Brain microvascular endothelial cell (primary cell): ENCODE measurements around the gene GNAL.
A peak's percentile ranks its signal among the peaks of the same experiment; 100 is the strongest.

Experiments used
- DNase-seq: peaks from one replicate; pipeline ENCODE4 v3.0.0-alpha.2; 2020
- H3K27ac ChIP-seq: fragments of 250-450 bp; sonication (Bioruptor Pico); 2 replicates; pipeline ENCODE4 v1.5.1; 2020; ENCODE audit warnings: mild to moderate bottlenecking, moderate library complexity
- H3K27me3 ChIP-seq: fragments of 250-450 bp; sonication (Bioruptor Pico); replicated peaks from 2 replicates; pipeline ENCODE4 v1.5.1; 2020; ENCODE audit warnings: mild to moderate bottlenecking
- H3K36me3 ChIP-seq: fragments of 250-450 bp; sonication (Bioruptor Pico); replicated peaks from 2 replicates; pipeline ENCODE4 v1.5.1; 2020; ENCODE audit warnings: mild to moderate bottlenecking
- H3K4me3 ChIP-seq: 2 replicates; pipeline ENCODE4 v1.5.1; 2011; ENCODE audit warnings: low read depth, mild to moderate bottlenecking, control low read depth, low read length, moderate library complexity
- CTCF ChIP-seq: IDR thresholded peaks from 2 replicates; pipeline ENCODE4 v1.5.1; 2011; ENCODE audit warnings: low read depth, mild to moderate bottlenecking, moderate library complexity, low read length, control low read depth, inconsistent platforms; ENCODE audit errors: missing control alignments
- in situ Hi-C: cut with HindIII; loops from 2 replicates; pipeline ENCODE4 v1.10.0; 2017; ENCODE audit warnings: low sequenced_read_pairs, low pct_ligation_motif_present

The GNAL gene

GRCh38 chr18:11729556-11729955 lies 40.5 kb downstream of the GNAL start:
- in situ Hi-C loops, result loop anchor here (25.0 kb wide), 1 partner anchor 283 kb away; no protein-coding TSS in a partner anchor
- Histone ChIP-seq H3K27me3 (peaks cover 29% of the 10 kb centered on the region), H3K4me3 (no peak overlapping the region), H3K27ac (no peak overlapping the region), H3K36me3 (no peaks in the 10 kb centered on the region)
- no peak for TF ChIP-seq CTCF
- no peak for DNase-seq

- DNase-seq, result peak; percentile 60
- TF ChIP-seq CTCF, result peak; percentile 94
- H3K4me3 ChIP-seq, result no peak overlapping the region
Observed at GRCh38 chr18:11733031-11733430, 44.0 kb downstream of the GNAL start.

GRCh38 chr18:11736656-11737055 lies 47.6 kb downstream of the GNAL start:
- TF ChIP-seq CTCF, result no peak
- H3K27me3 ChIP-seq, result peaks cover 10% of the 10 kb centered on the region
- DNase-seq, result no peak
- no peak overlapping the region for H3K27ac ChIP-seq
- no peaks in the 10 kb centered on the region for H3K36me3 ChIP-seq
- no peak overlapping the region for H3K4me3 ChIP-seq
- in situ Hi-C loops, result loop anchor here (25.0 kb wide), 1 partner anchor 276 kb away; no protein-coding TSS in a partner anchor

More at GRCh38 chr18:11733031-11733430, 44.0 kb downstream of the GNAL start:
- Histone ChIP-seq H3K27me3 (peaks cover 29% of the 10 kb centered on the region), H3K36me3 (no peaks in the 10 kb centered on the region), H3K27ac (no peak overlapping the region)
- in situ Hi-C loops, result loop anchor here (25.0 kb wide), 1 partner anchor 279 kb away; no protein-coding TSS in a partner anchor

GRCh38 chr18:11739893-11740292 lies 50.8 kb downstream of the GNAL start:
- Histone ChIP-seq H3K27me3 (peaks cover 23% of the 10 kb centered on the region), H3K36me3 (no peaks in the 10 kb centered on the region), H3K4me3 (no peak overlapping the region), H3K27ac (no peak overlapping the region)
- no peak for TF ChIP-seq CTCF
- in situ Hi-C loops, result loop anchor here (25.0 kb wide), 1 partner anchor 272 kb away; no protein-coding TSS in a partner anchor
- no peak for DNase-seq

- no peak for DNase-seq
- H3K27me3 ChIP-seq, result peaks cover 24% of the 10 kb centered on the region
- no peak for TF ChIP-seq CTCF
- in situ Hi-C loops, result loop anchor here (25.0 kb wide), 1 partner anchor 272 kb away; no protein-coding TSS in a partner anchor
- no peak overlapping the region for H3K27ac ChIP-seq
- no peak overlapping the region for H3K4me3 ChIP-seq
- H3K36me3 ChIP-seq, result no peaks in the 10 kb centered on the region
Observed at GRCh38 chr18:11740461-11740860, 51.4 kb downstream of the GNAL start.
